Thyroid gland (tissue), 4 donors: Measurements from ENCODE around the gene ABCA13. TPM values are rescaled to one million over a fixed set of nuclear protein-coding genes. Genes with fewer than 3 reads are reported as not detected.

Source experiments
- DNase-seq, 2 donors: peaks; one replicate each; pipeline ENCODE4 v3.0.0-alpha.2; 2019
- H3K27ac ChIP-seq, 3 donors: fragments of 200-600 bp; sonication (generic); 1 replicate in 2 of 3; 2 replicates in 1 of 3; pipeline ENCODE4 v1.5.1; 2016 to 2019; ENCODE audit warnings: mild to moderate bottlenecking in 1 of 3, moderate library complexity in 1 of 3
- H3K27me3 ChIP-seq: fragments of 200-600 bp; sonication (generic); one replicate; pipeline ENCODE4 v1.5.1; 2019
- H3K36me3 ChIP-seq, 2 donors: fragments of 200-600 bp; sonication (generic); one replicate each; pipeline ENCODE4 v1.5.1; 2016 to 2019
- H3K4me1 ChIP-seq, 2 donors: fragments of 200-600 bp; sonication (generic); one replicate each; pipeline ENCODE4 v1.5.1; 2017 to 2019
- H3K4me3 ChIP-seq, 3 donors: fragments of 200-600 bp; sonication (generic); replicated peaks in 1 of 3; 1 replicate in 2 of 3; 2 replicates in 1 of 3; pipeline ENCODE4 v1.5.1; 2016; ENCODE audit warnings: mild to moderate bottlenecking in 1 of 3
- H3K9me3 ChIP-seq: fragments of 200-600 bp; sonication (generic); one replicate; pipeline ENCODE4 v1.5.1; 2017
- CTCF ChIP-seq, 6 experiments: fragments of 200-600 bp in 3 of 6; fragments of 450-650 bp in 3 of 6; sonication (generic) in 3 of 6; IDR thresholded peaks; one replicate each; pipeline ENCODE4 v1.5.1; 2016 to 2019; ENCODE audit warnings: antibody characterized with exemption in 6 of 6, mild to moderate bottlenecking in 2 of 6, inconsistent platforms in 1 of 6, moderate library complexity in 1 of 6
- POLR2A ChIP-seq, 2 donors: fragments of 450-650 bp; IDR thresholded peaks; one replicate each; pipeline ENCODE4 v1.6.1; 2017; ENCODE audit warnings: antibody characterized with exemption in 2 of 2, mild to moderate bottlenecking in 2 of 2, moderate library complexity in 1 of 2
- WGBS, 2 donors: methylation state at CpG; one replicate each; pipeline ENCODE4 v1.1.5; 2017; 5-methylcytosine and 5-hydroxymethylcytosine counted together
- intact Hi-C: fragments of 100-400 bp; cut with DNase I; formaldehyde crosslinking; loops from one replicate; pipeline ENCODE4 v1.15.1; 2023
- total RNA-seq, 4 donors: library from RNA; depleted of rRNA; stranded (reverse); fragments of >200 nt; gene quantifications; one replicate each; pipeline ENCODE4 v1.2.3, GENCODE V29; 2016

The ABCA13 gene
- total RNA-seq, 4 donors from 2014 or later, result 7.6 to 13.3 (median 11.7) TPM

- 50% methylated on average over 2 of the region's 2 CpGs for WGBS, 2 donors
- TF ChIP-seq CTCF (IDR thresholded peaks at IDR 0.05), result no peak
- TF ChIP-seq POLR2A (IDR thresholded peaks at IDR 0.05), result no peak
- no peaks in the 10 kb centered on the region for H3K36me3 ChIP-seq
- H3K4me1 ChIP-seq, result no peaks in the 10 kb centered on the region
- H3K27me3 ChIP-seq, result no peaks in the 10 kb centered on the region
- intact Hi-C loops, result no loop called here
- H3K27ac ChIP-seq, result no peak overlapping the region
- H3K9me3 ChIP-seq, result no peaks in the 10 kb centered on the region
- no peak for DNase-seq
- H3K4me3 ChIP-seq, result no peak overlapping the region
These were observed 248.1 kb downstream of the ABCA13 start for GRCh38 chr7:48419401-48419800.

- no peak overlapping the region for H3K4me3 ChIP-seq
- H3K27ac ChIP-seq, result no peak overlapping the region
- H3K9me3 ChIP-seq, result no peaks in the 10 kb centered on the region
- intact Hi-C loops, result no loop called here
- H3K36me3 ChIP-seq, result no peaks in the 10 kb centered on the region
- no peak for DNase-seq
- H3K4me1 ChIP-seq, result no peaks in the 10 kb centered on the region
- TF ChIP-seq POLR2A (IDR thresholded peaks at IDR 0.05), result no peak
- TF ChIP-seq CTCF (IDR thresholded peaks at IDR 0.05), result no peak
- H3K27me3 ChIP-seq, result no peaks in the 10 kb centered on the region
- 59 to 72% methylated on average over 1 of the region's 1 CpG for WGBS, 2 donors
These were observed 248.9 kb downstream of the ABCA13 start for GRCh38 chr7:48420206-48420605.

- Histone ChIP-seq H3K4me1 (no peaks in the 10 kb centered on the region), H3K4me3 (no peak overlapping the region), H3K27me3 (no peaks in the 10 kb centered on the region), H3K9me3 (no peaks in the 10 kb centered on the region), H3K27ac (no peak overlapping the region), H3K36me3 (no peaks in the 10 kb centered on the region)
- TF ChIP-seq CTCF (IDR thresholded peaks at IDR 0.05), result no peak
- TF ChIP-seq POLR2A (IDR thresholded peaks at IDR 0.05), result no peak
- intact Hi-C loops, result no loop called here
- DNase-seq, result no peak
- WGBS, 2 donors, result 94 to 100% methylated on average over 1 of the region's 1 CpG
These were observed 250.1 kb downstream of the ABCA13 start for GRCh38 chr7:48421357-48421756.

- 53 to 90% methylated on average over 3 of the region's 3 CpGs for WGBS, 2 donors
- intact Hi-C loops, result no loop called here
- Histone ChIP-seq H3K27me3 (no peaks in the 10 kb centered on the region), H3K9me3 (no peaks in the 10 kb centered on the region), H3K4me1 (no peaks in the 10 kb centered on the region), H3K27ac (no peak overlapping the region), H3K36me3 (no peaks in the 10 kb centered on the region), H3K4me3 (no peak overlapping the region)
- TF ChIP-seq CTCF (IDR thresholded peaks at IDR 0.05) (no peak), POLR2A (IDR thresholded peaks at IDR 0.05) (no peak)
- DNase-seq, result no peak
These were observed 253.5 kb downstream of the ABCA13 start for GRCh38 chr7:48424731-48425130.

- Histone ChIP-seq H3K4me3 (no peak overlapping the region), H3K27ac (no peak overlapping the region), H3K27me3 (no peaks in the 10 kb centered on the region), H3K9me3 (no peaks in the 10 kb centered on the region), H3K4me1 (no peaks in the 10 kb centered on the region), H3K36me3 (no peaks in the 10 kb centered on the region)
- intact Hi-C loops, result no loop called here
- no peak for DNase-seq
- 78 to 90% methylated on average over 6 of the region's 6 CpGs for WGBS, 2 donors
- TF ChIP-seq POLR2A (IDR thresholded peaks at IDR 0.05), result no peak
- no peak for TF ChIP-seq CTCF (IDR thresholded peaks at IDR 0.05)
These were observed 255.2 kb downstream of the ABCA13 start for GRCh38 chr7:48426331-48426965.
